ENCODE data around the gene CD300LG. TPM values are rescaled to one million over a fixed set of nuclear protein-coding genes. Genes with fewer than 3 reads are reported as not detected.

CD300LG gene
- polyA plus RNA-seq, 1 donor (not counting 4 experiments of a cell fraction or from before 2014, with no cell fraction given), result not detected

GRCh38 chr17:43856141-43856540 is 9.2 kb downstream of the CD300LG start:
- Histone ChIP-seq H2AFZ (ENCODE audit: control insufficient read depth, low read length) (no peak overlapping the region), H3K27me3 (ENCODE audit: control insufficient read depth, extremely low read depth, insufficient read depth, low read length) (peaks cover 35% of the 10 kb centered on the region), H3K27ac (ENCODE audit: control insufficient read depth, insufficient read depth, low read length) (no peak overlapping the region), H3K9me3 (ENCODE audit: control insufficient read depth, low read depth, low read length) (no peaks in the 10 kb centered on the region), H4K20me1 (ENCODE audit: control insufficient read depth, extremely low read depth, insufficient read depth, low read length) (no peaks in the 10 kb centered on the region), H3K79me2 (ENCODE audit: control insufficient read depth, insufficient read depth, low read length) (no peaks in the 10 kb centered on the region), H3K9me1 (ENCODE audit: control insufficient read depth, extremely low read depth, insufficient read depth, low read length) (no peaks in the 10 kb centered on the region), H3K9ac (ENCODE audit: control insufficient read depth, extremely low read depth, insufficient read depth, low read length) (no peak overlapping the region), H3K4me3 (ENCODE audit: control insufficient read depth in 2 of 3, extremely low read depth in 1 of 3, insufficient read depth in 2 of 3, low read depth in 1 of 3, low read length in 3 of 3) (no peak overlapping the region), H3K4me2 (ENCODE audit: control insufficient read depth, extremely low read depth, insufficient read depth, low read depth, low read length) (no peak overlapping the region), H3K36me3 (ENCODE audit: control insufficient read depth in 2 of 2, extremely low read depth in 1 of 2, insufficient read depth in 2 of 2, low read length in 2 of 2) (no peaks in the 10 kb centered on the region), H3K4me1 (ENCODE audit: control insufficient read depth, extremely low read depth, insufficient read depth, low read length) (no peaks in the 10 kb centered on the region)
- FAIRE-seq, result no peak
- no peak for DNase-seq (ENCODE audit: low read depth, low spot score)
- dilution Hi-C loops (cut with MboI; ENCODE audit: extremely low pct_ligation_motif_present, low sequenced_read_pairs), result no loop called here
- TF ChIP-seq EZH2 (IDR thresholded peaks at IDR 0.05; ENCODE audit: low read length) (no peak), CTCF (optimal IDR thresholded peaks at IDR 0.05 in 1 of 3, IDR thresholded peaks at IDR 0.05 in 1 of 3, conservative IDR thresholded peaks at IDR 0.05 in 1 of 3; ENCODE audit: extremely low read depth in 1 of 3, insufficient read depth in 2 of 3, low read length in 3 of 3) (no peak)

GRCh38 chr17:43857141-43857540 is 10.2 kb downstream of the CD300LG start:
- H3K4me3 ChIP-seq (ENCODE audit: control insufficient read depth in 2 of 3, extremely low read depth in 1 of 3, insufficient read depth in 2 of 3, low read depth in 1 of 3, low read length in 3 of 3), result no peak overlapping the region
- peaks cover 35% of the 10 kb centered on the region for H3K27me3 ChIP-seq (ENCODE audit: control insufficient read depth, extremely low read depth, insufficient read depth, low read length)
- H3K9me3 ChIP-seq (ENCODE audit: control insufficient read depth, low read depth, low read length), result no peaks in the 10 kb centered on the region
- no peak overlapping the region for H3K27ac ChIP-seq (ENCODE audit: control insufficient read depth, insufficient read depth, low read length)
- no peak overlapping the region for H3K9ac ChIP-seq (ENCODE audit: control insufficient read depth, extremely low read depth, insufficient read depth, low read length)
- dilution Hi-C loops (cut with MboI; ENCODE audit: extremely low pct_ligation_motif_present, low sequenced_read_pairs), result no loop called here
- TF ChIP-seq CTCF (optimal IDR thresholded peaks at IDR 0.05 in 1 of 3, IDR thresholded peaks at IDR 0.05 in 1 of 3, conservative IDR thresholded peaks at IDR 0.05 in 1 of 3; ENCODE audit: extremely low read depth in 1 of 3, insufficient read depth in 2 of 3, low read length in 3 of 3) (no peak), EZH2 (IDR thresholded peaks at IDR 0.05; ENCODE audit: low read length) (no peak)
- no peaks in the 10 kb centered on the region for H3K36me3 ChIP-seq (ENCODE audit: control insufficient read depth in 2 of 2, extremely low read depth in 1 of 2, insufficient read depth in 2 of 2, low read length in 2 of 2)
- H3K79me2 ChIP-seq (ENCODE audit: control insufficient read depth, insufficient read depth, low read length), result no peaks in the 10 kb centered on the region
- no peak overlapping the region for H2AFZ ChIP-seq (ENCODE audit: control insufficient read depth, low read length)
- H3K4me1 ChIP-seq (ENCODE audit: control insufficient read depth, extremely low read depth, insufficient read depth, low read length), result no peaks in the 10 kb centered on the region
- FAIRE-seq (no peak), DNase-seq (ENCODE audit: low read depth, low spot score) (no peak)
- H3K4me2 ChIP-seq (ENCODE audit: control insufficient read depth, extremely low read depth, insufficient read depth, low read depth, low read length), result no peak overlapping the region
- H4K20me1 ChIP-seq (ENCODE audit: control insufficient read depth, extremely low read depth, insufficient read depth, low read length), result no peaks in the 10 kb centered on the region
- H3K9me1 ChIP-seq (ENCODE audit: control insufficient read depth, extremely low read depth, insufficient read depth, low read length), result no peaks in the 10 kb centered on the region
